GM12872 (cell line): Measurements from ENCODE around the gene APOH.

Experiments
- CTCF ChIP-seq: IDR thresholded peaks from 3 replicates; pipeline ENCODE4 v1.5.1; 2011; ENCODE audit warnings: low read depth, mild to moderate bottlenecking, low read length, moderate library complexity; ENCODE audit not compliant: insufficient read depth

Gene APOH

GRCh38 chr17:66271512-66271911 is 42.3 kb upstream of the APOH start:
- TF ChIP-seq CTCF = no peak

- no peak for TF ChIP-seq CTCF
Measured at GRCh38 chr17:66270106-66270505, 40.9 kb upstream of the APOH start.

- no peak for TF ChIP-seq CTCF
Measured at GRCh38 chr17:66268247-66268927, 39.2 kb upstream of the APOH start.

- TF ChIP-seq CTCF = no peak
Measured at GRCh38 chr17:66264696-66265095, 35.5 kb upstream of the APOH start.

GRCh38 chr17:66262767-66263166 is 33.6 kb upstream of the APOH start:
- TF ChIP-seq CTCF = no peak

GRCh38 chr17:66260688-66261087 is 31.5 kb upstream of the APOH start:
- TF ChIP-seq CTCF = no peak

- no peak for TF ChIP-seq CTCF
Measured at GRCh38 chr17:66260275-66260674, 31.1 kb upstream of the APOH start.

GRCh38 chr17:66255527-66255971 is 26.3 kb upstream of the APOH start:
- no peak for TF ChIP-seq CTCF
